Loucy (cell line): ENCODE results near the gene SLC16A13.

Experiments used
- H2AFZ ChIP-seq: fragments of 200-600 bp; sonication (generic); 2 replicates; pipeline ENCODE4 v1.6.0; 2016; ENCODE audit warnings: antibody characterized with exemption, mild to moderate bottlenecking, low read length, moderate library complexity
- H3F3A ChIP-seq: fragments of 200-600 bp; 2 replicates; pipeline ENCODE4 v1.6.0; 2016; ENCODE audit warnings: antibody characterized with exemption, low read depth, mild to moderate bottlenecking
- H3K27me3 ChIP-seq: fragments of 200-600 bp; sonication (generic); 2 replicates; pipeline ENCODE4 v1.6.1; 2014; ENCODE audit warnings: low read length, mild to moderate bottlenecking; ENCODE audit not compliant: insufficient read depth, poor library complexity, severe bottlenecking
- H3K36me3 ChIP-seq: fragments of 200-600 bp; sonication (generic); 2 replicates; pipeline ENCODE4 v1.6.1; 2016; ENCODE audit warnings: low read length; ENCODE audit not compliant: insufficient read depth
- H3K4me1 ChIP-seq: fragments of 200-600 bp; sonication (generic); 2 replicates; pipeline ENCODE4 v1.5.1; 2014; ENCODE audit warnings: low read length, mild to moderate bottlenecking; ENCODE audit not compliant: insufficient read depth, poor library complexity, severe bottlenecking
- H3K4me2 ChIP-seq: fragments of 200-600 bp; sonication (generic); 2 replicates; pipeline ENCODE4 v1.6.0; 2014; ENCODE audit warnings: antibody characterized with exemption, low read length, low read depth, mild to moderate bottlenecking; ENCODE audit not compliant: poor library complexity, severe bottlenecking
- H3K4me3 ChIP-seq: fragments of 200-600 bp; sonication (generic); 2 replicates; pipeline ENCODE4 v1.5.1; 2014; ENCODE audit warnings: low read length, mild to moderate bottlenecking, mixed read lengths; ENCODE audit not compliant: poor library complexity, severe bottlenecking
- H3K79me2 ChIP-seq: fragments of 200-600 bp; sonication (generic); 2 replicates; pipeline ENCODE4 v1.6.1; 2014; ENCODE audit warnings: low read length; ENCODE audit not compliant: insufficient read depth
- H3K9ac ChIP-seq: fragments of 200-600 bp; sonication (generic); 2 replicates; pipeline ENCODE4 v1.6.0; 2014; ENCODE audit warnings: mild to moderate bottlenecking, low read depth, low read length, moderate library complexity; ENCODE audit not compliant: poor library complexity, severe bottlenecking
- H3K9me2 ChIP-seq: fragments of 200-600 bp; sonication (generic); replicated peaks from 2 replicates; pipeline ENCODE4 v1.6.1; 2016; ENCODE audit warnings: low read depth, low read length, mixed read lengths
- H3K9me3 ChIP-seq: fragments of 200-600 bp; sonication (generic); 2 replicates; pipeline ENCODE4 v1.6.1; 2014; ENCODE audit warnings: mild to moderate bottlenecking, antibody characterized with exemption, low read length, low read depth; ENCODE audit not compliant: insufficient read depth
- H4K20me1 ChIP-seq: fragments of 200-600 bp; sonication (generic); 2 replicates; pipeline ENCODE4 v1.6.0; 2014; ENCODE audit warnings: antibody characterized with exemption, low read length, mild to moderate bottlenecking; ENCODE audit not compliant: insufficient read depth, poor library complexity, severe bottlenecking
- CTCF ChIP-seq: fragments of 200-600 bp; sonication (generic); conservative IDR thresholded peaks from 2 replicates; pipeline ENCODE4 v1.5.1; 2014; ENCODE audit warnings: mild to moderate bottlenecking, antibody characterized with exemption, low read length
- EZH2phosphoT487 ChIP-seq: fragments of 200-600 bp; IDR thresholded peaks from 2 replicates; pipeline ENCODE4 v1.6.1; 2018; ENCODE audit warnings: antibody characterized with exemption, mild to moderate bottlenecking, moderate library complexity, borderline replicate concordance

SLC16A13 gene

GRCh38 chr17:7024402-7024785 lies 11.4 kb upstream of the SLC16A13 start:
- Histone ChIP-seq H3K9me2 (no peaks in the 10 kb centered on the region), H2AFZ (no peak overlapping the region), H4K20me1 (no peaks in the 10 kb centered on the region), H3K4me2 (no peak overlapping the region), H3K9ac (no peak overlapping the region), H3K36me3 (no peaks in the 10 kb centered on the region), H3K79me2 (no peaks in the 10 kb centered on the region), H3F3A (no peaks in the 10 kb centered on the region), H3K9me3 (no peaks in the 10 kb centered on the region), H3K4me1 (peaks cover 6% of the 10 kb centered on the region), H3K27me3 (no peaks in the 10 kb centered on the region), H3K4me3 (no peak overlapping the region)
- TF ChIP-seq CTCF (no peak), EZH2phosphoT487 (no peak)

GRCh38 chr17:7025245-7025644 lies 10.6 kb upstream of the SLC16A13 start:
- H3K4me2 ChIP-seq: no peak overlapping the region
- no peaks in the 10 kb centered on the region for H3K27me3 ChIP-seq
- no peaks in the 10 kb centered on the region for H3K9me2 ChIP-seq
- H4K20me1 ChIP-seq: no peaks in the 10 kb centered on the region
- no peaks in the 10 kb centered on the region for H3F3A ChIP-seq
- H3K9ac ChIP-seq: no peak overlapping the region
- no peak overlapping the region for H2AFZ ChIP-seq
- no peaks in the 10 kb centered on the region for H3K9me3 ChIP-seq
- no peaks in the 10 kb centered on the region for H3K79me2 ChIP-seq
- peaks cover 15% of the 10 kb centered on the region for H3K4me1 ChIP-seq
- no peak overlapping the region for H3K4me3 ChIP-seq
- no peak for TF ChIP-seq EZH2phosphoT487
- no peaks in the 10 kb centered on the region for H3K36me3 ChIP-seq

- no peaks in the 10 kb centered on the region for H4K20me1 ChIP-seq
- no peaks in the 10 kb centered on the region for H3K9me3 ChIP-seq
- H3F3A ChIP-seq: no peaks in the 10 kb centered on the region
- no peaks in the 10 kb centered on the region for H3K79me2 ChIP-seq
- no peak overlapping the region for H3K4me2 ChIP-seq
- H3K27me3 ChIP-seq: no peaks in the 10 kb centered on the region
- H3K9ac ChIP-seq: no peak overlapping the region
- no peak overlapping the region for H2AFZ ChIP-seq
- no peak overlapping the region for H3K4me3 ChIP-seq
- H3K36me3 ChIP-seq: no peaks in the 10 kb centered on the region
- TF ChIP-seq CTCF (no peak), EZH2phosphoT487 (no peak)
- H3K4me1 ChIP-seq: peaks cover 15% of the 10 kb centered on the region
- H3K9me2 ChIP-seq: no peaks in the 10 kb centered on the region
Observed at GRCh38 chr17:7026471-7027115, 9.2 kb upstream of the SLC16A13 start.

GRCh38 chr17:7027335-7027734 lies 8.5 kb upstream of the SLC16A13 start:
- H3K9me2 ChIP-seq: no peaks in the 10 kb centered on the region
- no peaks in the 10 kb centered on the region for H3K9me3 ChIP-seq
- H3K36me3 ChIP-seq: no peaks in the 10 kb centered on the region
- no peak overlapping the region for H3K4me2 ChIP-seq
- TF ChIP-seq CTCF (no peak), EZH2phosphoT487 (no peak)
- H3K9ac ChIP-seq: no peak overlapping the region
- no peaks in the 10 kb centered on the region for H3K79me2 ChIP-seq
- no peaks in the 10 kb centered on the region for H4K20me1 ChIP-seq
- no peaks in the 10 kb centered on the region for H3F3A ChIP-seq
- peaks cover 15% of the 10 kb centered on the region for H3K4me1 ChIP-seq
- H2AFZ ChIP-seq: no peak overlapping the region
- H3K27me3 ChIP-seq: no peaks in the 10 kb centered on the region
- H3K4me3 ChIP-seq: no peak overlapping the region
